Cardiac muscle cell (in vitro differentiated cells and primary cell): ENCODE measurements around the gene RPUSD3. TPM values are rescaled to one million over a fixed set of nuclear protein-coding genes. Genes with fewer than 3 reads are reported as not detected.

ENCODE experiments used
- DNase-seq, 2 donors: peaks; one replicate each; pipeline versions ENCODE4 v3.0.0 to v3.0.0-alpha.2; 2010 to 2017; ENCODE audit warnings: low read depth in 1 of 2, low spot score in 1 of 2
- H3K27ac ChIP-seq: fragments of 200-600 bp; sonication (generic); 2 replicates; pipeline ENCODE4 v1.5.1; 2016
- H3K27me3 ChIP-seq: fragments of 200-600 bp; sonication (generic); 2 replicates; pipeline ENCODE4 v1.6.0; 2016; ENCODE audit warnings: control low read depth
- H3K36me3 ChIP-seq: fragments of 200-600 bp; sonication (generic); 2 replicates; pipeline ENCODE4 v1.5.1; 2016; ENCODE audit warnings: control low read depth
- H3K4me1 ChIP-seq: fragments of 200-600 bp; sonication (generic); 2 replicates; pipeline ENCODE4 v1.8.1; 2017; ENCODE audit warnings: low read depth, mild to moderate bottlenecking, mixed run types
- H3K4me3 ChIP-seq: fragments of 200-600 bp; sonication (generic); 2 replicates; pipeline ENCODE4 v1.5.1; 2016; ENCODE audit warnings: mild to moderate bottlenecking
- H3K9me3 ChIP-seq: fragments of 200-600 bp; sonication (generic); 2 replicates; pipeline ENCODE4 v1.5.1; 2017; ENCODE audit warnings: low read depth, mild to moderate bottlenecking, control low read depth
- CTCF ChIP-seq: IDR thresholded peaks from 2 replicates; pipeline ENCODE4 v1.5.1; 2012; ENCODE audit warnings: low read depth, mild to moderate bottlenecking, low read length
- polyA plus RNA-seq: library from polyadenylated mRNA; unstranded; fragments of >200 nt; fragmentation: Nextera tagmentation; extraction: Ambion mirVana; gene quantifications from 2 replicates; pipeline ENCODE4 v1.2.1, GENCODE V29; 2016
- total RNA-seq: library from RNA; depleted of rRNA; stranded (reverse); fragments of >200 nt; gene quantifications from 2 replicates; pipeline ENCODE4 v1.2.3, GENCODE V29; 2016

The RPUSD3 gene
- total and polyA plus RNA-seq, 2 experiments from 2014 or later = 78.1 to 122 TPM

- Histone ChIP-seq H3K9me3 (no peaks in the 10 kb centered on the region), H3K4me3 (no peak overlapping the region), H3K4me1 (peaks cover 20% of the 10 kb centered on the region), H3K27ac (peak overlapping the region; percentile 7), H3K36me3 (no peaks in the 10 kb centered on the region), H3K27me3 (no peaks in the 10 kb centered on the region)
- no peak for TF ChIP-seq CTCF
- DNase-seq = peak in 1 of 2 donors; percentile 29
Measured at GRCh38 chr3:9863058-9863772, 19.4 kb upstream of the RPUSD3 start.

- H3K9me3 ChIP-seq = no peaks in the 10 kb centered on the region
- no peak overlapping the region for H3K4me3 ChIP-seq
- peak; percentile 78 to 82 for DNase-seq
- H3K27ac ChIP-seq = peak overlapping the region; percentile 7
- peaks cover 20% of the 10 kb centered on the region for H3K4me1 ChIP-seq
- H3K27me3 ChIP-seq = no peaks in the 10 kb centered on the region
- no peaks in the 10 kb centered on the region for H3K36me3 ChIP-seq
- peak; percentile 59 for TF ChIP-seq CTCF
Measured at GRCh38 chr3:9862391-9863057, 18.7 kb upstream of the RPUSD3 start.

- no peaks in the 10 kb centered on the region for H3K9me3 ChIP-seq
- DNase-seq = no peak
- no peaks in the 10 kb centered on the region for H3K27me3 ChIP-seq
- H3K4me3 ChIP-seq = no peak overlapping the region
- no peak for TF ChIP-seq CTCF
- H3K27ac ChIP-seq = no peak overlapping the region
- H3K4me1 ChIP-seq = peaks cover 20% of the 10 kb centered on the region
- no peaks in the 10 kb centered on the region for H3K36me3 ChIP-seq
Measured at GRCh38 chr3:9861626-9862130, 17.9 kb upstream of the RPUSD3 start.

GRCh38 chr3:9861201-9861600 is 17.4 kb upstream of the RPUSD3 start:
- TF ChIP-seq CTCF = no peak
- Histone ChIP-seq H3K27ac (no peak overlapping the region), H3K36me3 (no peaks in the 10 kb centered on the region)

GRCh38 chr3:9859530-9860025 is 15.8 kb upstream of the RPUSD3 start:
- no peak for DNase-seq
- Histone ChIP-seq H3K9me3 (no peaks in the 10 kb centered on the region), H3K27me3 (no peaks in the 10 kb centered on the region), H3K27ac (no peak overlapping the region), H3K4me1 (peaks cover 13% of the 10 kb centered on the region), H3K36me3 (no peaks in the 10 kb centered on the region), H3K4me3 (no peak overlapping the region)
- TF ChIP-seq CTCF = no peak

More at GRCh38 chr3:9861201-9861600, 17.4 kb upstream of the RPUSD3 start:
- DNase-seq = peak in 1 of 2 donors; percentile 18
- H3K4me1 ChIP-seq = peaks cover 20% of the 10 kb centered on the region
- H3K27me3 ChIP-seq = no peaks in the 10 kb centered on the region
- no peak overlapping the region for H3K4me3 ChIP-seq
- no peaks in the 10 kb centered on the region for H3K9me3 ChIP-seq
